Measurements from ENCODE around the gene HSD3B7.

GRCh38 chr16:31023627-31024226 is 38.7 kb downstream of the HSD3B7 start:
- TF ChIP-seq CTCF (optimal IDR thresholded peaks at IDR 0.05 in 1 of 3, IDR thresholded peaks at IDR 0.05 in 1 of 3, conservative IDR thresholded peaks at IDR 0.05 in 1 of 3; ENCODE audit: extremely low read depth in 1 of 3, insufficient read depth in 2 of 3, low read length in 3 of 3) (no peak), EZH2 (IDR thresholded peaks at IDR 0.05; ENCODE audit: low read length) (no peak)
